Calu3 (cell line): ENCODE measurements around the gene SPACA7. TPM values are rescaled to one million over a fixed set of nuclear protein-coding genes. Genes with fewer than 3 reads are reported as not detected.
A peak's percentile ranks its signal among the peaks of the same experiment; 100 is the strongest.

Source experiments
- Bru-seq: library from RNA; stranded (reverse); fragments of 400-500 nt; gene quantifications from one replicate; lab custom pipeline; 2021; lab: Mats Ljungman, UMichigan
- BruChase-seq, 2 experiments: library from RNA; stranded (reverse); fragments of 400-500 nt; gene quantifications; one replicate each; lab custom pipeline; 2021; lab: Mats Ljungman, UMichigan
- BruUV-seq: library from RNA; stranded (reverse); fragments of 400-500 nt; replicated peaks from 2 replicates; lab custom pipeline; 2021; lab: Mats Ljungman, UMichigan
- CTCF ChIA-PET: fragments of 300-600 bp; sonication (Branson Sonifier 250); formaldehyde crosslinking; loops from one replicate; lab custom pipeline; 2022; ENCODE audit warnings: antibody characterized with exemption; lab: Charles Lee
- DNase-seq: peaks from one replicate; pipeline ENCODE4 v3.0.0; 2022
- H3K27ac Mint-ChIP-seq: one replicate; pipeline ENCODE4 v1.8.0; 2022; ENCODE audit warnings: mixed read lengths; ENCODE audit not compliant: unreplicated experiment
- H3K27me3 Mint-ChIP-seq: one replicate; pipeline ENCODE4 v1.8.0; 2022; ENCODE audit warnings: mixed read lengths; ENCODE audit not compliant: unreplicated experiment
- H3K36me3 Mint-ChIP-seq: one replicate; pipeline ENCODE4 v1.8.0; 2022; ENCODE audit warnings: mild to moderate bottlenecking, moderate library complexity, mixed read lengths; ENCODE audit not compliant: insufficient read depth, unreplicated experiment
- H3K4me1 Mint-ChIP-seq: one replicate; pipeline ENCODE4 v1.8.0; 2022; ENCODE audit warnings: mild to moderate bottlenecking, low read depth, mixed read lengths; ENCODE audit not compliant: unreplicated experiment
- H3K4me3 Mint-ChIP-seq: one replicate; pipeline ENCODE4 v1.8.0; 2022; ENCODE audit warnings: mild to moderate bottlenecking, low read depth, moderate library complexity, mixed read lengths; ENCODE audit not compliant: unreplicated experiment
- H3K9me3 Mint-ChIP-seq: one replicate; pipeline ENCODE4 v1.8.0; 2022; ENCODE audit warnings: low read depth, mixed read lengths; ENCODE audit not compliant: unreplicated experiment
- CTCF ChIP-seq: fragments of 200-600 bp; IDR thresholded peaks from one replicate; pipeline ENCODE4 v1.8.0; 2022; ENCODE audit warnings: antibody characterized with exemption; ENCODE audit not compliant: unreplicated experiment
- intact Hi-C: fragments of 100-400 bp; cut with micrococcal nuclease; formaldehyde crosslinking; loops from one replicate; pipeline ENCODE4 v1.10.0; 2022; ENCODE audit not compliant: unreplicated experiment
- long read RNA-seq: library from polyadenylated mRNA; stranded (forward); transcript quantifications from one replicate; pipeline ENCODE4 v2.0.0, GENCODE V29; 2022
- total RNA-seq: library from RNA; stranded (reverse); gene quantifications from 2 replicates; pipeline ENCODE4 v1.2.3, GENCODE V29; 2022

SPACA7 gene
- not detected in 2 replicates for total RNA-seq
- percentile 2 among the genes with signal in this experiment for Bru-seq, nascent RNA
- not detected for BruChase-seq, experiment 1, labeled RNA remaining after a 6-hour chase
- not detected for BruChase-seq, experiment 2, labeled RNA remaining after a 2-hour chase
- long read RNA-seq = 0 reads

GRCh38 chr13:112376050-112376681 lies at the start of gene SPACA7:
Gene SPACA7, plus strand, starts transcription at chr13:112376355. Its CDS starts 31 bp downstream, at chr13:112376386.
- no peaks in the 10 kb centered on the region for H3K36me3 Mint-ChIP-seq
- CTCF ChIA-PET = no interaction called here
- no peak for DNase-seq
- no peak within 1 kb of the TSS for H3K4me3 Mint-ChIP-seq
- H3K9me3 Mint-ChIP-seq = no peaks in the 10 kb centered on the region
- no peak for TF ChIP-seq CTCF
- BruUV-seq = no TSS peak
- H3K27me3 Mint-ChIP-seq = no peaks in the 10 kb centered on the region
- intact Hi-C loops = no loop called here
- H3K27ac Mint-ChIP-seq = no peak within 1 kb of the TSS
- no peaks in the 10 kb centered on the region for H3K4me1 Mint-ChIP-seq

- Mint-ChIP-seq H3K36me3 (no peaks in the 10 kb centered on the region), H3K9me3 (no peaks in the 10 kb centered on the region), H3K27me3 (no peaks in the 10 kb centered on the region), H3K4me1 (no peaks in the 10 kb centered on the region), H3K27ac (no peak overlapping the region), H3K4me3 (no peak overlapping the region)
- CTCF ChIA-PET = no interaction called here
- TF ChIP-seq CTCF = no peak
- DNase-seq = no peak
- BruUV-seq = no TSS peak
- intact Hi-C loops = no loop called here
These were observed 49.3 kb upstream of the SPACA7 start for GRCh38 chr13:112326821-112327370.

- TF ChIP-seq CTCF = no peak
- CTCF ChIA-PET = no interaction called here
- no peak for DNase-seq
- H3K4me1 Mint-ChIP-seq = no peaks in the 10 kb centered on the region
- no peaks in the 10 kb centered on the region for H3K9me3 Mint-ChIP-seq
- H3K36me3 Mint-ChIP-seq = no peaks in the 10 kb centered on the region
- no peak overlapping the region for H3K4me3 Mint-ChIP-seq
- no peak overlapping the region for H3K27ac Mint-ChIP-seq
- no TSS peak for BruUV-seq
- intact Hi-C loops = no loop called here
- H3K27me3 Mint-ChIP-seq = no peaks in the 10 kb centered on the region
These were observed 47.2 kb upstream of the SPACA7 start for GRCh38 chr13:112328936-112329335.

- Mint-ChIP-seq H3K4me1 (no peaks in the 10 kb centered on the region), H3K27me3 (no peaks in the 10 kb centered on the region), H3K27ac (no peak overlapping the region), H3K9me3 (no peaks in the 10 kb centered on the region), H3K36me3 (no peaks in the 10 kb centered on the region), H3K4me3 (no peak overlapping the region)
- intact Hi-C loops = no loop called here
- no TSS peak for BruUV-seq
- no peak for TF ChIP-seq CTCF
- no peak for DNase-seq
- CTCF ChIA-PET = no interaction called here
These were observed 46.8 kb upstream of the SPACA7 start for GRCh38 chr13:112329376-112329775.
